CD14-positive monocyte (primary cell): ENCODE measurements around the gene EIF3K. TPM values are rescaled to one million over a fixed set of nuclear protein-coding genes. Genes with fewer than 3 reads are reported as not detected.
A peak's percentile ranks its signal among the peaks of the same experiment; 100 is the strongest.

Experiments used
- DNase-seq, 3 donors: peaks; one replicate each; pipeline ENCODE4 v3.0.0-alpha.2; 2011 to 2022
- H2AFZ ChIP-seq: 2 replicates; pipeline ENCODE4 v1.6.0; 2012; ENCODE audit warnings: mild to moderate bottlenecking, low read depth, low read length, inconsistent platforms; ENCODE audit not compliant: insufficient read depth, poor library complexity, severe bottlenecking
- H3K27ac ChIP-seq, 2 donors: 1 replicate in 1 of 2; 2 replicates in 1 of 2; pipeline ENCODE4 v1.5.1; 2012 to 2013; ENCODE audit warnings: low read length in 2 of 2, control low read depth in 1 of 2, inconsistent platforms in 1 of 2, low read depth in 1 of 2, mild to moderate bottlenecking in 1 of 2
- H3K27me3 ChIP-seq, 2 donors: one replicate each; pipeline versions ENCODE4 v1.6.0 to v1.6.1; 2011 to 2013; ENCODE audit warnings: low read length in 2 of 2; ENCODE audit not compliant: control insufficient read depth in 2 of 2, insufficient read depth in 2 of 2
- H3K36me3 ChIP-seq, 2 donors: replicated peaks in 1 of 2; 1 replicate in 1 of 2; 2 replicates in 1 of 2; pipeline versions ENCODE4 v1.5.1 to v1.6.1; 2012 to 2013; ENCODE audit warnings: low read length in 2 of 2, control low read depth in 1 of 2, inconsistent platforms in 1 of 2, mild to moderate bottlenecking in 1 of 2; ENCODE audit not compliant: insufficient read depth in 2 of 2, control insufficient read depth in 1 of 2
- H3K4me1 ChIP-seq, 2 donors: 1 replicate in 1 of 2; 2 replicates in 1 of 2; pipeline versions ENCODE4 v1.5.1 to v1.6.1; 2012 to 2013; ENCODE audit warnings: low read length in 2 of 2, control low read depth in 1 of 2, inconsistent platforms in 1 of 2, mild to moderate bottlenecking in 1 of 2, moderate library complexity in 1 of 2; ENCODE audit not compliant: insufficient read depth in 2 of 2, control insufficient read depth in 1 of 2
- H3K4me2 ChIP-seq: replicated peaks from 2 replicates; pipeline ENCODE3; 2012; ENCODE audit warnings: low read length, moderate library complexity, mild to moderate bottlenecking; ENCODE audit not compliant: poor library complexity, severe bottlenecking; ENCODE audit errors: extremely low read depth
- H3K4me3 ChIP-seq, 3 experiments: fragments of 200-600 bp in 1 of 3; sonication (generic) in 1 of 3; replicated peaks in 1 of 3; 1 replicate in 2 of 3; 2 replicates in 1 of 3; pipeline ENCODE4 v1.5.1; 2011 to 2013; ENCODE audit warnings: low read length in 3 of 3, mild to moderate bottlenecking in 3 of 3, control low read depth in 2 of 3, low read depth in 2 of 3, inconsistent platforms in 1 of 3, moderate library complexity in 1 of 3
- H3K79me2 ChIP-seq: 2 replicates; pipeline ENCODE4 v1.6.0; 2012; ENCODE audit warnings: mild to moderate bottlenecking, control low read depth, inconsistent platforms, low read length, moderate library complexity; ENCODE audit not compliant: insufficient read depth
- H3K9ac ChIP-seq: 2 replicates; pipeline ENCODE4 v1.6.0; 2017; ENCODE audit warnings: low read length, mild to moderate bottlenecking; ENCODE audit not compliant: insufficient read depth, poor library complexity, severe bottlenecking
- H3K9me3 ChIP-seq, 2 donors: replicated peaks in 1 of 2; 1 replicate in 1 of 2; 2 replicates in 1 of 2; pipeline versions ENCODE4 v1.5.1 to v1.6.1; 2012 to 2013; ENCODE audit warnings: low read length in 2 of 2, control low read depth in 1 of 2; ENCODE audit not compliant: control insufficient read depth in 1 of 2, insufficient read depth in 1 of 2
- H4K20me1 ChIP-seq: 2 replicates; pipeline ENCODE4 v1.6.0; 2012; ENCODE audit warnings: mild to moderate bottlenecking, low read length, control low read depth, moderate library complexity; ENCODE audit not compliant: insufficient read depth
- H3K27ac Mint-ChIP-seq, 7 donors: one replicate each; pipeline ENCODE4 v1.8.0; 2020; ENCODE audit warnings: mild to moderate bottlenecking in 7 of 7, mixed read lengths in 7 of 7, moderate library complexity in 6 of 7, inconsistent platforms in 2 of 7
- H3K27me3 Mint-ChIP-seq, 3 donors: one replicate each; pipeline ENCODE4 v1.8.0; 2021 to 2022; ENCODE audit warnings: low read depth in 3 of 3, mild to moderate bottlenecking in 3 of 3, mixed read lengths in 3 of 3, moderate library complexity in 3 of 3, inconsistent platforms in 1 of 3
- H3K36me3 Mint-ChIP-seq, 2 donors: one replicate each; pipeline ENCODE4 v1.8.0; 2020; ENCODE audit warnings: mixed read lengths in 2 of 2, inconsistent platforms in 1 of 2, mild to moderate bottlenecking in 1 of 2
- H3K4me1 Mint-ChIP-seq: one replicate; pipeline ENCODE4 v1.8.0; 2020; ENCODE audit warnings: mild to moderate bottlenecking, mixed read lengths
- H3K4me3 Mint-ChIP-seq, 2 donors: one replicate each; pipeline ENCODE4 v1.8.0; 2020; ENCODE audit warnings: mild to moderate bottlenecking in 2 of 2, mixed read lengths in 2 of 2, moderate library complexity in 1 of 2
- H3K9me3 Mint-ChIP-seq, 7 donors: one replicate each; pipeline ENCODE4 v1.8.0; 2020 to 2022; ENCODE audit warnings: mixed read lengths in 7 of 7, mild to moderate bottlenecking in 6 of 7, moderate library complexity in 6 of 7, inconsistent platforms in 2 of 7
- CTCF ChIP-seq: fragments of 200-600 bp; IDR thresholded peaks from one replicate; pipeline ENCODE4 v1.8.0; 2022; ENCODE audit warnings: antibody characterized with exemption, mild to moderate bottlenecking
- WGBS: methylation state at CpG from one replicate; pipeline ENCODE4 v1.1.5; 2013; ENCODE audit warnings: missing lambda C conversion rate; ENCODE audit not compliant: insufficient coverage; 5-methylcytosine and 5-hydroxymethylcytosine counted together
- intact Hi-C, 2 donors: fragments of 100-400 bp; cut with micrococcal nuclease; formaldehyde crosslinking; loops; one replicate each; pipeline versions ENCODE4 v1.15.0 to v1.15.1; 2023
- polyA plus RNA-seq, 3 donors: library from polyadenylated mRNA; depleted of rRNA in 1 of 3; unstranded in 2 of 3; stranded (reverse) in 1 of 3; fragments of 300-500 nt in 2 of 3; fragments of >200 nt in 1 of 3; fragmentation: Illumina TruSeq in 2 of 3; gene quantifications; 1 replicate in 2 of 3; 2 replicates in 1 of 3; pipeline ENCODE4 v1.2.3, GENCODE V29; 2012 to 2021

The EIF3K gene
- polyA plus RNA-seq, 3 donors: 326 to 1,088 (median 381) TPM

GRCh38 chr19:38638461-38638860 lies 19.5 kb downstream of the EIF3K start:
- Mint-ChIP-seq H3K4me1 (peaks cover 26% of the 10 kb centered on the region), H3K4me3 (no peak overlapping the region), H3K36me3 (peaks cover 14 to 42% of the 10 kb centered on the region in 2 donors), H3K9me3 (no peaks in the 10 kb centered on the region), H3K27me3 (peaks cover 0 to 1% (median 0%) of the 10 kb centered on the region in 3 donors), H3K27ac (no peak overlapping the region)
- no peak overlapping the region for H3K4me2 ChIP-seq
- peaks cover 22 to 31% of the 10 kb centered on the region in 2 donors for H3K36me3 ChIP-seq
- no peak for DNase-seq
- no peak for TF ChIP-seq CTCF
- H3K9me3 ChIP-seq: no peaks in the 10 kb centered on the region
- no peaks in the 10 kb centered on the region for H3K79me2 ChIP-seq
- H3K4me3 ChIP-seq: no peak overlapping the region
- no peaks in the 10 kb centered on the region for H3K27me3 ChIP-seq
- 100% methylated on average over 1 of the region's 3 CpGs for WGBS
- H3K4me1 ChIP-seq: peaks cover 10 to 17% of the 10 kb centered on the region in 2 donors
- H4K20me1 ChIP-seq: peaks cover 15% of the 10 kb centered on the region
- intact Hi-C loops: loop anchor here (5.0 to 10.0 kb wide), 3 partner anchors 94 to 296 kb away; partner anchors contain the start of genes FAM98C (in 1 of the 2), MRPS12 (in 1 of the 2) and SARS2 (in 1 of the 2)
- H2AFZ ChIP-seq: no peak overlapping the region
- H3K27ac ChIP-seq: no peak overlapping the region
- no peak overlapping the region for H3K9ac ChIP-seq

- H3K27me3 Mint-ChIP-seq: peaks cover 0 to under 1% (median 0%) of the 10 kb centered on the region in 3 donors
- H3K9me3 ChIP-seq: no peaks in the 10 kb centered on the region
- no peak for TF ChIP-seq CTCF
- H2AFZ ChIP-seq: no peak overlapping the region
- no peak overlapping the region for H3K9ac ChIP-seq
- H3K4me1 Mint-ChIP-seq: peaks cover 23% of the 10 kb centered on the region
- H3K4me1 ChIP-seq: peaks cover 10 to 17% of the 10 kb centered on the region in 2 donors
- H4K20me1 ChIP-seq: peaks cover 15% of the 10 kb centered on the region
- no peak overlapping the region for H3K4me3 ChIP-seq
- no peaks in the 10 kb centered on the region for H3K9me3 Mint-ChIP-seq
- peaks cover 22 to 28% of the 10 kb centered on the region in 2 donors for H3K36me3 ChIP-seq
- peaks cover 13 to 35% of the 10 kb centered on the region in 2 donors for H3K36me3 Mint-ChIP-seq
- intact Hi-C loops: loop anchor here (5.0 to 10.0 kb wide), 3 partner anchors 95 to 295 kb away; partner anchors contain the start of genes FAM98C (in 1 of the 2), MRPS12 (in 1 of the 2) and SARS2 (in 1 of the 2)
- peak overlapping the region in 1 of 7 donors; percentile 74 for H3K27ac Mint-ChIP-seq
- no peak overlapping the region for H3K4me2 ChIP-seq
- H3K27me3 ChIP-seq: no peaks in the 10 kb centered on the region
- H3K27ac ChIP-seq: no peak overlapping the region
- no peak for DNase-seq
- H3K4me3 Mint-ChIP-seq: no peak overlapping the region
- WGBS: 90% methylated on average over 2 of the region's 2 CpGs
- no peaks in the 10 kb centered on the region for H3K79me2 ChIP-seq
Observed at GRCh38 chr19:38639679-38640078, 20.7 kb downstream of the EIF3K start.
